Kidney epithelial cell (primary cell): Measurements from ENCODE around the gene EML1. TPM values are rescaled to one million over a fixed set of nuclear protein-coding genes. Genes with fewer than 3 reads are reported as not detected.

Experiments used
- DNase-seq: peaks from one replicate; pipeline ENCODE4 v3.0.0-alpha.2; 2010; ENCODE audit warnings: low read depth
- H3K27me3 ChIP-seq: 2 replicates; pipeline ENCODE4 v1.6.0; 2011; ENCODE audit warnings: low read length; ENCODE audit not compliant: control insufficient read depth, insufficient read depth
- H3K36me3 ChIP-seq: 2 replicates; pipeline ENCODE4 v1.5.1; 2011; ENCODE audit warnings: low read length; ENCODE audit not compliant: control insufficient read depth, insufficient read depth
- H3K4me3 ChIP-seq: 2 replicates; pipeline ENCODE4 v1.5.1; 2011; ENCODE audit warnings: low read depth, mild to moderate bottlenecking, control low read depth, low read length
- total RNA-seq: library from RNA; depleted of rRNA; stranded (reverse); fragments of >200 nt; gene quantifications from 2 replicates; pipeline ENCODE4 v1.2.3, GENCODE V29; 2015
- TF ChIP-seq, protein P1 (sequence below): IDR thresholded peaks from 2 replicates; pipeline ENCODE4 v1.5.1; 2011; ENCODE audit warnings: mild to moderate bottlenecking, moderate library complexity, low read length, control low read depth, inconsistent platforms; ENCODE audit not compliant: insufficient read depth, poor library complexity, severe bottlenecking

The EML1 gene
- total RNA-seq, 1 donor from 2014 or later: 11.6 TPM

GRCh38 chr14:99918781-99919180 is 125.6 kb downstream of the EML1 start:
- TF ChIP-seq, protein P1, sequence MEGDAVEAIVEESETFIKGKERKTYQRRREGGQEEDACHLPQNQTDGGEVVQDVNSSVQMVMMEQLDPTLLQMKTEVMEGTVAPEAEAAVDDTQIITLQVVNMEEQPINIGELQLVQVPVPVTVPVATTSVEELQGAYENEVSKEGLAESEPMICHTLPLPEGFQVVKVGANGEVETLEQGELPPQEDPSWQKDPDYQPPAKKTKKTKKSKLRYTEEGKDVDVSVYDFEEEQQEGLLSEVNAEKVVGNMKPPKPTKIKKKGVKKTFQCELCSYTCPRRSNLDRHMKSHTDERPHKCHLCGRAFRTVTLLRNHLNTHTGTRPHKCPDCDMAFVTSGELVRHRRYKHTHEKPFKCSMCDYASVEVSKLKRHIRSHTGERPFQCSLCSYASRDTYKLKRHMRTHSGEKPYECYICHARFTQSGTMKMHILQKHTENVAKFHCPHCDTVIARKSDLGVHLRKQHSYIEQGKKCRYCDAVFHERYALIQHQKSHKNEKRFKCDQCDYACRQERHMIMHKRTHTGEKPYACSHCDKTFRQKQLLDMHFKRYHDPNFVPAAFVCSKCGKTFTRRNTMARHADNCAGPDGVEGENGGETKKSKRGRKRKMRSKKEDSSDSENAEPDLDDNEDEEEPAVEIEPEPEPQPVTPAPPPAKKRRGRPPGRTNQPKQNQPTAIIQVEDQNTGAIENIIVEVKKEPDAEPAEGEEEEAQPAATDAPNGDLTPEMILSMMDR: no peak

GRCh38 chr14:99921425-99921824 is 128.2 kb downstream of the EML1 start:
- TF ChIP-seq, protein P1: no peak
- no peak for DNase-seq
- Histone ChIP-seq H3K4me3 (no peak overlapping the region), H3K27me3 (no peaks in the 10 kb centered on the region), H3K36me3 (no peaks in the 10 kb centered on the region)

More at GRCh38 chr14:99918781-99919180, 125.6 kb downstream of the EML1 start:
- Histone ChIP-seq H3K27me3 (no peaks in the 10 kb centered on the region), H3K4me3 (no peak overlapping the region), H3K36me3 (no peaks in the 10 kb centered on the region)
- no peak for DNase-seq

- DNase-seq: no peak
- Histone ChIP-seq H3K36me3 (no peaks in the 10 kb centered on the region), H3K27me3 (no peaks in the 10 kb centered on the region), H3K4me3 (no peak overlapping the region)
- TF ChIP-seq, protein P1: no peak
Measured at GRCh38 chr14:99924379-99924778, 131.2 kb downstream of the EML1 start.

DNA sequence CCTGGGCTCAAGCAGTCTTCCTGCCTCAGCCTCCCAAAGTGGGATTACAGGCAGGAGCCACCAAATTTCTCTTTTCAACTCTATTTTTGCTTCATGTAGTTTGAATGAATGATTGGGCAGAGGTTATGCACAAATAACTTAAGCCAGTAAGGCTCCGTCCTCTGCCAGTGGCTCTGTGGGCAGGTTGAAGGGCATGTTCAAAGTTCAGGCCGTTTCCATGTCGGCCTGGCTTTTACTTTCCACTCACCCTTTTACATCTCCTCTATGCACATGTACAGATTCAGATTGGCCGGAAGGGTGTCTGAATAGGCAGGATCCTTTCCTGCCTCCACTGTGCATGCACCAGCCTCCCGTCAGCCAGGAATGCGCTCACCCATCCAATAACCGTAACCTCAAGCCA is 132.3 kb downstream of the EML1 start:
- TF ChIP-seq, protein P1: no peak
- Histone ChIP-seq H3K36me3 (no peaks in the 10 kb centered on the region), H3K27me3 (no peaks in the 10 kb centered on the region), H3K4me3 (no peak overlapping the region)
- DNase-seq: no peak

GRCh38 chr14:99928963-99929362 is 135.8 kb downstream of the EML1 start:
- no peaks in the 10 kb centered on the region for H3K27me3 ChIP-seq
- no peak overlapping the region for H3K4me3 ChIP-seq
- no peaks in the 10 kb centered on the region for H3K36me3 ChIP-seq
- DNase-seq: no peak
- TF ChIP-seq, protein P1: no peak

- Histone ChIP-seq H3K4me3 (no peak overlapping the region), H3K36me3 (no peaks in the 10 kb centered on the region), H3K27me3 (no peaks in the 10 kb centered on the region)
- no peak for DNase-seq
- TF ChIP-seq, protein P1: no peak
Measured at GRCh38 chr14:99929601-99930000, 136.4 kb downstream of the EML1 start.
